HepG2 (cell line): ENCODE data around the gene UQCC2. TPM values are rescaled to one million over a fixed set of nuclear protein-coding genes. Genes with fewer than 3 reads are reported as not detected.

Source experiments
- EHMT2 ChIP-seq: fragments of 200-600 bp; sonication (generic); IDR thresholded peaks from 2 replicates; pipeline ENCODE4 v1.7.0; 2017; ENCODE audit warnings: antibody characterized with exemption, low read depth, low read length, borderline replicate concordance
- FOSL2 ChIP-seq: sonication (generic); formaldehyde crosslinking; IDR thresholded peaks from 2 replicates; pipeline ENCODE4 v1.4.0; 2020; ENCODE audit warnings: missing genetic modification reagents
- GTF2F1 ChIP-seq: fragments of 150-350 bp; IDR thresholded peaks from 2 replicates; pipeline ENCODE4 v1.6.1; 2014; ENCODE audit warnings: low read length
- HCFC1 ChIP-seq: fragments of 150-350 bp; IDR thresholded peaks from 2 replicates; pipeline ENCODE4 v1.6.1; 2014; ENCODE audit warnings: low read depth, low read length
- KDM4B ChIP-seq: sonication (generic); formaldehyde crosslinking; IDR thresholded peaks from 2 replicates; pipeline ENCODE4 v1.4.0; 2020; ENCODE audit warnings: missing genetic modification reagents
- MEIS1 ChIP-seq: sonication (generic); formaldehyde crosslinking; IDR thresholded peaks from 2 replicates; pipeline ENCODE4 v1.9.0; 2021; ENCODE audit warnings: mild to moderate bottlenecking, missing genetic modification reagents, moderate library complexity, borderline replicate concordance
- NFE2L1 ChIP-seq: sonication (generic); formaldehyde crosslinking; IDR thresholded peaks from 2 replicates; pipeline ENCODE4 v1.4.0; 2020; ENCODE audit warnings: missing genetic modification reagents, mild to moderate bottlenecking, borderline replicate concordance
- NONO ChIP-seq, 2 experiments: fragments of 450-650 bp in 1 of 2; sonication (generic) in 1 of 2; formaldehyde crosslinking in 1 of 2; IDR thresholded peaks in 1 of 2; conservative IDR thresholded peaks in 1 of 2; 2 replicates each; pipeline versions ENCODE4 v1.6.1 to v1.8.0; 2017 to 2022; ENCODE audit warnings: mild to moderate bottlenecking in 1 of 2, missing genetic modification reagents in 1 of 2, moderate library complexity in 1 of 2
- ZNF280B ChIP-seq: sonication (generic); formaldehyde crosslinking; IDR thresholded peaks from 2 replicates; pipeline ENCODE4 v1.5.0; 2020; ENCODE audit warnings: missing genetic modification reagents, mild to moderate bottlenecking, borderline replicate concordance
- ZNF33A ChIP-seq: sonication (generic); formaldehyde crosslinking; IDR thresholded peaks from 2 replicates; pipeline ENCODE4 v1.5.1; 2020; ENCODE audit warnings: missing genetic modification reagents, mild to moderate bottlenecking, moderate library complexity, borderline replicate concordance
- ZNF33B ChIP-seq: sonication (generic); formaldehyde crosslinking; IDR thresholded peaks from 2 replicates; pipeline ENCODE4 v1.5.1; 2020; ENCODE audit warnings: mild to moderate bottlenecking, missing genetic modification reagents
- ZNF607 ChIP-seq: sonication (generic); formaldehyde crosslinking; IDR thresholded peaks from 2 replicates; pipeline ENCODE4 v1.5.1; 2020; ENCODE audit warnings: missing genetic modification reagents, mild to moderate bottlenecking, borderline replicate concordance
- ZNF646 ChIP-seq: sonication (generic); formaldehyde crosslinking; IDR thresholded peaks from 2 replicates; pipeline ENCODE4 v1.9.0; 2021; ENCODE audit warnings: mild to moderate bottlenecking, missing genetic modification reagents
- ZNF768 ChIP-seq: sonication (generic); formaldehyde crosslinking; IDR thresholded peaks from 2 replicates; pipeline ENCODE4 v1.4.0; 2020; ENCODE audit warnings: missing genetic modification reagents
- polyA plus RNA-seq, 8 experiments: library from polyadenylated mRNA; depleted of rRNA in 3 of 8; stranded (reverse) in 7 of 8; unstranded in 1 of 8; fragments of >200 nt; fragmentation: Illumina TruSeq in 4 of 8; extraction: Trizol in 4 of 8; gene quantifications; 2 replicates each; pipeline versions ENCODE4 v1.2.1 to v1.2.3, GENCODE V29; 2011 to 2016; ENCODE audit warnings: low read depth in 4 of 8, missing spikeins in 1 of 8, mixed read lengths in 1 of 8; ENCODE audit not compliant: insufficient read depth in 1 of 8
- total RNA-seq, 5 experiments: library from RNA; depleted of rRNA; stranded (reverse); fragments of >200 nt; fragmentation: Illumina TruSeq; extraction: Trizol; gene quantifications; 2 replicates each; pipeline ENCODE4 v1.2.3, GENCODE V29; 2016; ENCODE audit warnings: low read depth in 1 of 5
- TF ChIP-seq, protein P1 (sequence below): sonication (generic); formaldehyde crosslinking; IDR thresholded peaks from 2 replicates; pipeline ENCODE4 v1.4.0; 2020; ENCODE audit warnings: missing genetic modification reagents, low read depth, mild to moderate bottlenecking, borderline replicate concordance
- TF ChIP-seq, protein P2 (sequence below): sonication (generic); formaldehyde crosslinking; IDR thresholded peaks from 2 replicates; pipeline ENCODE4 v1.9.0; 2022; ENCODE audit warnings: missing genetic modification reagents, mild to moderate bottlenecking, borderline replicate concordance

Gene UQCC2
- total and polyA plus RNA-seq, 2 of the 13 experiments (the other 11 are each of a cell fraction or from before 2014, with no cell fraction given), result 82.4 to 238 TPM

- no peak for TF ChIP-seq EHMT2
- peak; percentile 21; the same call in 1 of the 2 replicates for TF ChIP-seq HCFC1
- TF ChIP-seq, protein P1, sequence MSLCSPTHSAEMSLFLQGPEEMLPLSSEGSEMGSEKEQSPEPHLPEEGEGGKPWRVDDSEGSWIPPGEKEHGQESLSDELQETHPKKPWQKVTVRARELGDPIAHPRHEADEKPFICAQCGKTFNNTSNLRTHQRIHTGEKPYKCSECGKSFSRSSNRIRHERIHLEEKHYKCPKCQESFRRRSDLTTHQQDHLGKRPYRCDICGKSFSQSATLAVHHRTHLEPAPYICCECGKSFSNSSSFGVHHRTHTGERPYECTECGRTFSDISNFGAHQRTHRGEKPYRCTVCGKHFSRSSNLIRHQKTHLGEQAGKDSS, result peak; percentile 17; the same call in 1 of the 2 replicates
- peak; percentile 96 for TF ChIP-seq ZNF280B
- TF ChIP-seq FOSL2 (CRISPR knock-in tag), result peak; percentile 65
- no peak for TF ChIP-seq NONO (IDR thresholded peaks at IDR 0.05)
- TF ChIP-seq NONO (CRISPR knock-in tag; conservative IDR thresholded peaks at IDR 0.05), result peak; percentile 76
- TF ChIP-seq ZNF33A (CRISPR knock-in tag), result no peak
- peak; percentile 52; the same call in 1 of the 2 replicates for TF ChIP-seq NFE2L1 (CRISPR knock-in tag)
- TF ChIP-seq, protein P2, sequence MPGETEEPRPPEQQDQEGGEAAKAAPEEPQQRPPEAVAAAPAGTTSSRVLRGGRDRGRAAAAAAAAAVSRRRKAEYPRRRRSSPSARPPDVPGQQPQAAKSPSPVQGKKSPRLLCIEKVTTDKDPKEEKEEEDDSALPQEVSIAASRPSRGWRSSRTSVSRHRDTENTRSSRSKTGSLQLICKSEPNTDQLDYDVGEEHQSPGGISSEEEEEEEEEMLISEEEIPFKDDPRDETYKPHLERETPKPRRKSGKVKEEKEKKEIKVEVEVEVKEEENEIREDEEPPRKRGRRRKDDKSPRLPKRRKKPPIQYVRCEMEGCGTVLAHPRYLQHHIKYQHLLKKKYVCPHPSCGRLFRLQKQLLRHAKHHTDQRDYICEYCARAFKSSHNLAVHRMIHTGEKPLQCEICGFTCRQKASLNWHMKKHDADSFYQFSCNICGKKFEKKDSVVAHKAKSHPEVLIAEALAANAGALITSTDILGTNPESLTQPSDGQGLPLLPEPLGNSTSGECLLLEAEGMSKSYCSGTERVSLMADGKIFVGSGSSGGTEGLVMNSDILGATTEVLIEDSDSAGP (CRISPR knock-in tag), result peak; percentile 92; the same call in 1 of the 2 replicates
- TF ChIP-seq GTF2F1, result no peak; the same call in 1 of the 2 replicates
- TF ChIP-seq ZNF33B (CRISPR knock-in tag), result peak; percentile 93
- peak; percentile 92 for TF ChIP-seq MEIS1 (CRISPR knock-in tag)
- no peak for TF ChIP-seq KDM4B (CRISPR knock-in tag)
- TF ChIP-seq ZNF768 (CRISPR knock-in tag), result peak; percentile 64; the same call in 1 of the 2 replicates
- TF ChIP-seq ZNF646 (CRISPR knock-in tag), result 0 out of 2 replicates have a peak, but pooled peaks have one; percentile 56
- peak; percentile 98 for TF ChIP-seq ZNF607 (CRISPR knock-in tag)
Observed at GRCh38 chr6:33711140-33712129, at the start of gene UQCC2 (continued).
